NCI-H2107 treated with DMSO at 0.1 percent for 48 hours (cell line): ENCODE data around the gene PRND.

Experiments used
- DNase-seq: peaks from one replicate; lab custom pipeline; 2025; ENCODE audit not compliant: unreplicated experiment; lab: John Stamatoyannopoulos, UW

Gene PRND

DNA sequence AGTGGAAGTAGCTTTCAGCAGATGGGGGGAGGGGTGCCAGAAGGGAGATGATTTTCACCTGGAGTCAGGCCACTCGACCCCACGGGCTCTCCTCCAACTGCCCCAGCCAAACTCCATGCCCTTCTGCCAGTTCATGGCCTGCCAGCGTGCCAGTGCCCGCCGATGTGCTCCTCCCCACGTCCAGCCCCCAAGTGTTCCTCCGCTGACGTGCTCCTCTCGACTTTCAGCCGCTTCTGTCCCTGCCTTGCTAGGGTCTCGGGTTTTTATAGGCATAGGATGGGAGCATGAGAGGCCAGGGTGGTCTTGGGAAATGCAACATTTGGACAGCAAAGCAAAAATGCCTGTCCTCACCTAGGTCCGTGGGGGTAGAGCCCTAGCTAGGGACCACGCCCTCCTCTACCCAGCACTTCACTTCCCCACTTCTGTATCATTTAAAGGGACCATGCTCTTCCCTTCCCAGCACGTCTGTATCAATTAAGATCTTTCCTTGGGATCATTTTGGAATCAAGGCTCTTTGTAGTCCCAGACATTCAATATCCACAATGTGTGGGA, 54.4 kb downstream of the PRND start:
- DNase-seq, result no peak
